OCI-LY7 (cell line): ENCODE results near the gene SLC41A1.

Experiments used
- EZH2phosphoT487 ChIP-seq: fragments of 200-600 bp; sonication (generic); IDR thresholded peaks from 2 replicates; pipeline ENCODE4 v1.6.1; 2018; ENCODE audit warnings: low read depth, borderline replicate concordance, mild to moderate bottlenecking, mixed run types, antibody characterized with exemption, low read length, moderate library complexity, mixed read lengths
- TF ChIP-seq, protein P1 (sequence below): fragments of 200-600 bp; sonication (generic); conservative IDR thresholded peaks from 2 replicates; pipeline ENCODE4 v1.5.1; 2014; ENCODE audit warnings: mild to moderate bottlenecking, antibody characterized with exemption, low read length, moderate library complexity, mixed read lengths

GRCh38 chr1:205739348-205740160 is 73.4 kb downstream of the SLC41A1 start:
- TF ChIP-seq, protein P1, sequence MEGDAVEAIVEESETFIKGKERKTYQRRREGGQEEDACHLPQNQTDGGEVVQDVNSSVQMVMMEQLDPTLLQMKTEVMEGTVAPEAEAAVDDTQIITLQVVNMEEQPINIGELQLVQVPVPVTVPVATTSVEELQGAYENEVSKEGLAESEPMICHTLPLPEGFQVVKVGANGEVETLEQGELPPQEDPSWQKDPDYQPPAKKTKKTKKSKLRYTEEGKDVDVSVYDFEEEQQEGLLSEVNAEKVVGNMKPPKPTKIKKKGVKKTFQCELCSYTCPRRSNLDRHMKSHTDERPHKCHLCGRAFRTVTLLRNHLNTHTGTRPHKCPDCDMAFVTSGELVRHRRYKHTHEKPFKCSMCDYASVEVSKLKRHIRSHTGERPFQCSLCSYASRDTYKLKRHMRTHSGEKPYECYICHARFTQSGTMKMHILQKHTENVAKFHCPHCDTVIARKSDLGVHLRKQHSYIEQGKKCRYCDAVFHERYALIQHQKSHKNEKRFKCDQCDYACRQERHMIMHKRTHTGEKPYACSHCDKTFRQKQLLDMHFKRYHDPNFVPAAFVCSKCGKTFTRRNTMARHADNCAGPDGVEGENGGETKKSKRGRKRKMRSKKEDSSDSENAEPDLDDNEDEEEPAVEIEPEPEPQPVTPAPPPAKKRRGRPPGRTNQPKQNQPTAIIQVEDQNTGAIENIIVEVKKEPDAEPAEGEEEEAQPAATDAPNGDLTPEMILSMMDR, result no peak
- no peak for TF ChIP-seq EZH2phosphoT487
